NCI-H226 (cell line): ENCODE data around the gene IRF3.

Experiments used
- DNase-seq: peaks from one replicate; pipeline ENCODE4 v3.0.0-alpha.2; 2015

Gene IRF3

GRCh38 chr19:49687150-49687549, 21.5 kb upstream of the IRF3 start:
- DNase-seq: no peak

GRCh38 chr19:49686503-49687088, 20.9 kb upstream of the IRF3 start:
- no peak for DNase-seq

GRCh38 chr19:49685845-49686332, 20.2 kb upstream of the IRF3 start:
- DNase-seq: no peak

- no peak for DNase-seq
These were observed 19.4 kb upstream of the IRF3 start for GRCh38 chr19:49684983-49685553.

- no peak for DNase-seq
These were observed 18.8 kb upstream of the IRF3 start for GRCh38 chr19:49684251-49684982.

GRCh38 chr19:49683814-49684250, 18.2 kb upstream of the IRF3 start:
- DNase-seq: no peak

GRCh38 chr19:49682274-49682673, 16.6 kb upstream of the IRF3 start:
- DNase-seq: no peak

- no peak for DNase-seq
These were observed 16.2 kb upstream of the IRF3 start for GRCh38 chr19:49681830-49682229.

- peak; percentile 64 for DNase-seq
These were observed 15.0 kb upstream of the IRF3 start for GRCh38 chr19:49680421-49681351.

- no peak for DNase-seq
These were observed 14.2 kb upstream of the IRF3 start for GRCh38 chr19:49679771-49680413.

- DNase-seq: no peak
These were observed 13.5 kb upstream of the IRF3 start for GRCh38 chr19:49678985-49679770.

- peak; percentile 74 for DNase-seq
These were observed 12.4 kb upstream of the IRF3 start for GRCh38 chr19:49677901-49678674.

- DNase-seq: peak; percentile 32
These were observed 11.7 kb upstream of the IRF3 start, which contains the start of gene PRMT1 for GRCh38 chr19:49677231-49677900. Gene PRMT1, plus strand, starts transcription at chr19:49677271. Its CDS starts 10 bp downstream, at chr19:49677281.

- peak; percentile 98 for DNase-seq
These were observed 11.2 kb upstream of the IRF3 start for GRCh38 chr19:49676784-49677230.

- peak; percentile 73 for DNase-seq
These were observed 10.6 kb upstream of the IRF3 start for GRCh38 chr19:49676136-49676783.

GRCh38 chr19:49672131-49672919, 6.7 kb upstream of the IRF3 start:
- DNase-seq: no peak

- DNase-seq: no peak
These were observed 3.9 kb upstream of the IRF3 start for GRCh38 chr19:49669516-49669915.

- DNase-seq: no peak
These were observed 1.8 kb upstream of the IRF3 start for GRCh38 chr19:49667473-49667872.

GRCh38 chr19:49666120-49666444, 425 bp upstream of the IRF3 start:
- DNase-seq: no peak
